Keratinocyte (primary cell): Measurements from ENCODE around the gene ZNF154.

Experiments used
- CTCF ChIP-seq, 3 experiments: IDR thresholded peaks in 1 of 3; conservative IDR thresholded peaks in 1 of 3; optimal IDR thresholded peaks in 1 of 3; 2 replicates in 2 of 3; 3 replicates in 1 of 3; pipeline versions ENCODE3 to v1.5.1; 2011; ENCODE audit warnings: low read length in 3 of 3, mild to moderate bottlenecking in 3 of 3, moderate library complexity in 2 of 3, control low read depth in 1 of 3, inconsistent platforms in 1 of 3; ENCODE audit not compliant: insufficient read depth in 2 of 3; ENCODE audit errors: extremely low read depth in 1 of 3
- EZH2 ChIP-seq: IDR thresholded peaks from one replicate; pipeline ENCODE4 v1.6.1; 2012; ENCODE audit warnings: inconsistent platforms, mild to moderate bottlenecking, low read length, moderate library complexity

- no peak for TF ChIP-seq CTCF (optimal IDR thresholded peaks at IDR 0.05 in 1 of 3, IDR thresholded peaks at IDR 0.05 in 1 of 3, conservative IDR thresholded peaks at IDR 0.05 in 1 of 3; ENCODE audit: extremely low read depth in 1 of 3, insufficient read depth in 2 of 3, low read length in 3 of 3)
- no peak for TF ChIP-seq EZH2
Measured at GRCh38 chr19:57648331-57649003, 60.5 kb downstream of the ZNF154 start.
